K562 (cell line): ENCODE data around the gene TTC27. TPM values are rescaled to one million over a fixed set of nuclear protein-coding genes. Genes with fewer than 3 reads are reported as not detected.

Source experiments
- CBFA2T2 ChIP-seq: fragments of 450-650 bp; conservative IDR thresholded peaks from 2 replicates; pipeline ENCODE4 v1.6.1; 2017; ENCODE audit warnings: mild to moderate bottlenecking
- CBX2 ChIP-seq: fragments of 200-600 bp; sonication (generic); IDR thresholded peaks from one replicate; pipeline ENCODE4 v1.6.1; 2012; ENCODE audit warnings: mild to moderate bottlenecking, low read length, inconsistent platforms; ENCODE audit not compliant: insufficient read depth, poor library complexity, severe bottlenecking
- CEBPB ChIP-seq: fragments of 450-650 bp; IDR thresholded peaks from 2 replicates; pipeline ENCODE4 v1.6.1; 2016; ENCODE audit warnings: missing genetic modification characterization, missing compliant biosample characterization
- CHD2 ChIP-seq: IDR thresholded peaks from 2 replicates; pipeline ENCODE4 v1.6.1; 2011; ENCODE audit warnings: low read depth, low read length
- E2F3 ChIP-seq: fragments of 250-450 bp; sonication (Bioruptor Pico); IDR thresholded peaks from 2 replicates; pipeline ENCODE4 v1.4.0; 2020; ENCODE audit warnings: mild to moderate bottlenecking
- EP300 ChIP-seq: IDR thresholded peaks from 2 replicates; pipeline ENCODE4 v1.6.1; 2012; ENCODE audit warnings: low read length, improper control_type of control experiment
- EP400 ChIP-seq: fragments of 450-650 bp; IDR thresholded peaks from 2 replicates; pipeline ENCODE4 v1.6.1; 2017; ENCODE audit warnings: antibody characterized with exemption, mild to moderate bottlenecking, moderate library complexity
- GABPB1 ChIP-seq: sonication (generic); formaldehyde crosslinking; IDR thresholded peaks from 2 replicates; pipeline ENCODE4 v1.8.0; 2022; ENCODE audit warnings: mild to moderate bottlenecking, missing genetic modification reagents
- JUNB ChIP-seq: fragments of 450-650 bp; formaldehyde crosslinking; conservative IDR thresholded peaks from 2 replicates; pipeline ENCODE4 v1.4.0; 2020; ENCODE audit warnings: mild to moderate bottlenecking
- L3MBTL2 ChIP-seq: fragments of 450-650 bp; IDR thresholded peaks from 2 replicates; pipeline ENCODE4 v1.6.1; 2016; ENCODE audit warnings: mild to moderate bottlenecking, moderate library complexity
- NFATC3 ChIP-seq: fragments of 450-650 bp; IDR thresholded peaks from 2 replicates; pipeline ENCODE4 v1.6.1; 2017; ENCODE audit warnings: mild to moderate bottlenecking
- POLR2AphosphoS2 ChIP-seq: IDR thresholded peaks from 2 replicates; pipeline ENCODE4 v1.6.1; 2012; ENCODE audit warnings: low read length, improper control_type of control experiment
- RCOR1 ChIP-seq, 2 experiments: IDR thresholded peaks; 2 replicates each; pipeline ENCODE4 v1.6.1; 2012; ENCODE audit warnings: low read depth in 2 of 2, low read length in 2 of 2, borderline replicate concordance in 1 of 2, improper control_type of control experiment in 1 of 2
- RUNX1 ChIP-seq: sonication (generic); IDR thresholded peaks from 2 replicates; pipeline ENCODE4 v1.6.1; 2016; ENCODE audit warnings: antibody characterized with exemption, low read depth
- SETDB1 ChIP-seq: IDR thresholded peaks from one replicate; pipeline ENCODE4 v1.6.1; 2012; ENCODE audit warnings: low read length, control low read depth, inconsistent platforms
- SLC30A9 ChIP-seq: fragments of 250-450 bp; sonication (Bioruptor Pico); IDR thresholded peaks from 2 replicates; pipeline ENCODE4 v1.8.0; 2022; ENCODE audit warnings: mild to moderate bottlenecking, moderate library complexity
- SMARCA4 ChIP-seq: fragments of 450-650 bp; IDR thresholded peaks from 2 replicates; pipeline ENCODE4 v1.6.1; 2016
- SP2 ChIP-seq: IDR thresholded peaks from 2 replicates; pipeline ENCODE4 v1.6.1; 2011; ENCODE audit warnings: mild to moderate bottlenecking, low read depth, low read length, moderate library complexity; ENCODE audit not compliant: poor library complexity, severe bottlenecking; ENCODE audit errors: extremely low read depth
- ZNF778 ChIP-seq: fragments of 450-650 bp; formaldehyde crosslinking; IDR thresholded peaks from 2 replicates; pipeline ENCODE4 v1.4.0; 2020; ENCODE audit warnings: mild to moderate bottlenecking, moderate library complexity
- polyA plus RNA-seq, 8 experiments: library from polyadenylated mRNA; depleted of rRNA in 4 of 8; stranded (reverse) in 5 of 8; unstranded in 3 of 8; fragments of >200 nt; fragmentation: Nextera tagmentation in 2 of 8; fragmentation: Illumina TruSeq in 1 of 8; extraction: Ambion mirVana in 2 of 8; extraction: Trizol in 1 of 8; gene quantifications; 2 replicates each; pipeline versions ENCODE4 v1.2.1 to v1.2.3, GENCODE V29; 2011 to 2014; ENCODE audit warnings: inconsistent platforms in 1 of 8, missing spikeins in 1 of 8
- total RNA-seq, 7 experiments: library from RNA; depleted of rRNA in 6 of 7; stranded (reverse); fragments of >200 nt in 6 of 7; fragmentation: Illumina TruSeq in 2 of 7; extraction: Trizol in 2 of 7; gene quantifications; 2 replicates each; pipeline versions ENCODE4 v1.2.1 to v1.2.3, GENCODE V29; 2011 to 2021; ENCODE audit warnings: low replicate concordance in 1 of 7
- TF ChIP-seq, protein P1 (sequence below): sonication (generic); formaldehyde crosslinking; IDR thresholded peaks from 2 replicates; pipeline ENCODE4 v1.8.0; 2022; ENCODE audit warnings: missing genetic modification reagents, mild to moderate bottlenecking, moderate library complexity, borderline replicate concordance
- TF ChIP-seq, protein P2 (sequence below): fragments of 450-650 bp; formaldehyde crosslinking; IDR thresholded peaks from 2 replicates; pipeline ENCODE4 v1.4.0; 2022; ENCODE audit warnings: mild to moderate bottlenecking, moderate library complexity
- TF ChIP-seq, protein P3 (sequence below): fragments of 150-350 bp; IDR thresholded peaks from 2 replicates; pipeline ENCODE4 v1.6.1; 2014; ENCODE audit warnings: low read depth, mild to moderate bottlenecking, low read length, borderline replicate concordance
- TF ChIP-seq, protein P4 (sequence below): fragments of 450-650 bp; IDR thresholded peaks from 2 replicates; pipeline ENCODE4 v1.6.1; 2014; ENCODE audit warnings: low read depth, mild to moderate bottlenecking, moderate library complexity, borderline replicate concordance

TTC27 gene
- total and polyA plus RNA-seq, 9 of the 15 experiments (the other 6 are each of a cell fraction or from before 2014, with no cell fraction given): 44.3 to 93.4 (median 57.3) TPM

DNA sequence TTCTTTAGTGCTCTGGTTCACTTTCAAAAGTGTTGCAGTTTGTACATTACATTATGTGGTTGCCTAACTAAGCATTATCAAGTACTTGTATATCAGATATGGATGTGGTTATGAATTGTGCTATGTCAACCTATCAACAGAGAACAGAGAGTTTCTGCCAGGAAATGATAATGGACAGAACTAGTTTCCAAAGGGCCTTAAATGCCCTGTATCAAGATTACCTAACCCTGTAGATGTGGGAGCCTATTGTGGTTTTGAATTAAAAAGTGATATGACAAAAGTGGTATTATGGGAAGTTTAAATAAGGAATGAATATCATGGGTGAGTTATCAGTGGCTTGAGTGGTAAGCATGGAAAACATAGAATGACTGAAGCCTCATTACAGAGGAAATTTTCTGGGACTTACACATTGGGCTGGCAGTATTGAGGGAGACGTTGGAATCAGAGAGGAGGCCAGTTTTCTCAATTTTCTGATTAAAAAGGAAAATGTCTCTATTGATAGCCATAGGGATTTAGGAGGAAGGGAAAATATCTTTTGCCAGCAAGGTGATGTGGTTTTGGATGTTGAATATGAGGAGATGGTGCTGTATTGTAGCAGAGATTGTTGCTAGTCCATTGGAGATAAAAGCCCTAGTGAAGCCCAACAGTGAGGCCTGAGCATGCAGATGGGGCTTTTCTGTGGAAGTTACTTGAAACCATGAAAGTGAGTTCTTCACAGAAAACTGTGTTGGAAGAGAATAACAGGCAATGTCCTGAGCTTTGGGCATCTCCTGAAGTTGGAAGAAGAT is 140.7 kb downstream of the TTC27 start (continued):
- TF ChIP-seq CBX2 (no peak), SLC30A9 (CRISPR knock-in tag) (no peak), JUNB (CRISPR knock-in tag) (no peak), POLR2AphosphoS2 (no peak), RUNX1 (peak; percentile 81; the same call in 1 of the 2 replicates), E2F3 (no peak), SETDB1 (no peak), EP300 (peak; percentile 98), RCOR1 (IDR thresholded peaks at IDR 0.05; ENCODE audit: borderline replicate concordance in 1 of 2, low read depth in 2 of 2, low read length in 2 of 2) (peak in 1 of 2 experiments; percentile 93; a peak in 2 of 4 replicates), NFATC3 (0 out of 2 replicates have a peak, but pooled peaks have one; percentile 70), ZNF778 (CRISPR knock-in tag) (no peak), SP2 (no peak), CBFA2T2 (peak; percentile 95), SMARCA4 (peak; percentile 99), CEBPB (tag) (peak; percentile 96), EP400 (no peak; the same call in 1 of the 2 replicates), CHD2 (no peak), L3MBTL2 (no peak), GABPB1 (CRISPR knock-in tag) (no peak)
- TF ChIP-seq, protein P1, sequence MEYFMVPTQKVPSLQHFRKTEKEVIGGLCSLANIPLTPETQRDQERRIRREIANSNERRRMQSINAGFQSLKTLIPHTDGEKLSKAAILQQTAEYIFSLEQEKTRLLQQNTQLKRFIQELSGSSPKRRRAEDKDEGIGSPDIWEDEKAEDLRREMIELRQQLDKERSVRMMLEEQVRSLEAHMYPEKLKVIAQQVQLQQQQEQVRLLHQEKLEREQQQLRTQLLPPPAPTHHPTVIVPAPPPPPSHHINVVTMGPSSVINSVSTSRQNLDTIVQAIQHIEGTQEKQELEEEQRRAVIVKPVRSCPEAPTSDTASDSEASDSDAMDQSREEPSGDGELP (CRISPR knock-in tag): no peak
- TF ChIP-seq, protein P2, sequence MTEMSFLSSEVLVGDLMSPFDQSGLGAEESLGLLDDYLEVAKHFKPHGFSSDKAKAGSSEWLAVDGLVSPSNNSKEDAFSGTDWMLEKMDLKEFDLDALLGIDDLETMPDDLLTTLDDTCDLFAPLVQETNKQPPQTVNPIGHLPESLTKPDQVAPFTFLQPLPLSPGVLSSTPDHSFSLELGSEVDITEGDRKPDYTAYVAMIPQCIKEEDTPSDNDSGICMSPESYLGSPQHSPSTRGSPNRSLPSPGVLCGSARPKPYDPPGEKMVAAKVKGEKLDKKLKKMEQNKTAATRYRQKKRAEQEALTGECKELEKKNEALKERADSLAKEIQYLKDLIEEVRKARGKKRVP (CRISPR knock-in tag): peak; percentile 62; the same call in 1 of the 2 replicates
- TF ChIP-seq, protein P3, sequence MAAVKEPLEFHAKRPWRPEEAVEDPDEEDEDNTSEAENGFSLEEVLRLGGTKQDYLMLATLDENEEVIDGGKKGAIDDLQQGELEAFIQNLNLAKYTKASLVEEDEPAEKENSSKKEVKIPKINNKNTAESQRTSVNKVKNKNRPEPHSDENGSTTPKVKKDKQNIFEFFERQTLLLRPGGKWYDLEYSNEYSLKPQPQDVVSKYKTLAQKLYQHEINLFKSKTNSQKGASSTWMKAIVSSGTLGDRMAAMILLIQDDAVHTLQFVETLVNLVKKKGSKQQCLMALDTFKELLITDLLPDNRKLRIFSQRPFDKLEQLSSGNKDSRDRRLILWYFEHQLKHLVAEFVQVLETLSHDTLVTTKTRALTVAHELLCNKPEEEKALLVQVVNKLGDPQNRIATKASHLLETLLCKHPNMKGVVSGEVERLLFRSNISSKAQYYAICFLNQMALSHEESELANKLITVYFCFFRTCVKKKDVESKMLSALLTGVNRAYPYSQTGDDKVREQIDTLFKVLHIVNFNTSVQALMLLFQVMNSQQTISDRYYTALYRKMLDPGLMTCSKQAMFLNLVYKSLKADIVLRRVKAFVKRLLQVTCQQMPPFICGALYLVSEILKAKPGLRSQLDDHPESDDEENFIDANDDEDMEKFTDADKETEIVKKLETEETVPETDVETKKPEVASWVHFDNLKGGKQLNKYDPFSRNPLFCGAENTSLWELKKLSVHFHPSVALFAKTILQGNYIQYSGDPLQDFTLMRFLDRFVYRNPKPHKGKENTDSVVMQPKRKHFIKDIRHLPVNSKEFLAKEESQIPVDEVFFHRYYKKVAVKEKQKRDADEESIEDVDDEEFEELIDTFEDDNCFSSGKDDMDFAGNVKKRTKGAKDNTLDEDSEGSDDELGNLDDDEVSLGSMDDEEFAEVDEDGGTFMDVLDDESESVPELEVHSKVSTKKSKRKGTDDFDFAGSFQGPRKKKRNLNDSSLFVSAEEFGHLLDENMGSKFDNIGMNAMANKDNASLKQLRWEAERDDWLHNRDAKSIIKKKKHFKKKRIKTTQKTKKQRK: no peak
- TF ChIP-seq, protein P4, sequence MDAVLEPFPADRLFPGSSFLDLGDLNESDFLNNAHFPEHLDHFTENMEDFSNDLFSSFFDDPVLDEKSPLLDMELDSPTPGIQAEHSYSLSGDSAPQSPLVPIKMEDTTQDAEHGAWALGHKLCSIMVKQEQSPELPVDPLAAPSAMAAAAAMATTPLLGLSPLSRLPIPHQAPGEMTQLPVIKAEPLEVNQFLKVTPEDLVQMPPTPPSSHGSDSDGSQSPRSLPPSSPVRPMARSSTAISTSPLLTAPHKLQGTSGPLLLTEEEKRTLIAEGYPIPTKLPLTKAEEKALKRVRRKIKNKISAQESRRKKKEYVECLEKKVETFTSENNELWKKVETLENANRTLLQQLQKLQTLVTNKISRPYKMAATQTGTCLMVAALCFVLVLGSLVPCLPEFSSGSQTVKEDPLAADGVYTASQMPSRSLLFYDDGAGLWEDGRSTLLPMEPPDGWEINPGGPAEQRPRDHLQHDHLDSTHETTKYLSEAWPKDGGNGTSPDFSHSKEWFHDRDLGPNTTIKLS: no peak
